Mononuclear cell (primary cell): ENCODE data around the gene EDAR. TPM values are rescaled to one million over a fixed set of nuclear protein-coding genes. Genes with fewer than 3 reads are reported as not detected.

Experiments
- H3K27me3 ChIP-seq: 2 replicates; pipeline ENCODE4 v1.6.0; 2011; ENCODE audit warnings: low read length, control low read depth; ENCODE audit not compliant: insufficient read depth
- H3K4me1 ChIP-seq: 2 replicates; pipeline ENCODE4 v1.5.1; 2011; ENCODE audit warnings: mild to moderate bottlenecking, low read length, control low read depth; ENCODE audit not compliant: insufficient read depth
- H3K4me3 ChIP-seq: 2 replicates; pipeline ENCODE4 v1.5.1; 2011; ENCODE audit warnings: mild to moderate bottlenecking, low read length, moderate library complexity
- H3K9me3 ChIP-seq: 2 replicates; pipeline ENCODE4 v1.5.1; 2011; ENCODE audit warnings: low read depth, mild to moderate bottlenecking, control low read depth, low read length
- total RNA-seq: library from RNA; depleted of rRNA; stranded (reverse); fragments of >200 nt; gene quantifications from one replicate; pipeline ENCODE4 v1.2.3, GENCODE V29; 2012

Gene EDAR
- total RNA-seq, 1 donor, result 2.5 TPM

- no peaks in the 10 kb centered on the region for H3K9me3 ChIP-seq
- H3K4me1 ChIP-seq, result no peaks in the 10 kb centered on the region
- no peaks in the 10 kb centered on the region for H3K27me3 ChIP-seq
- no peak overlapping the region for H3K4me3 ChIP-seq
Observed at GRCh38 chr2:108920686-108921085, 68.3 kb downstream of the EDAR start.

- Histone ChIP-seq H3K9me3 (no peaks in the 10 kb centered on the region), H3K4me1 (no peaks in the 10 kb centered on the region), H3K27me3 (no peaks in the 10 kb centered on the region), H3K4me3 (no peak overlapping the region)
Observed at GRCh38 chr2:108919571-108920373, 69.2 kb downstream of the EDAR start.

DNA sequence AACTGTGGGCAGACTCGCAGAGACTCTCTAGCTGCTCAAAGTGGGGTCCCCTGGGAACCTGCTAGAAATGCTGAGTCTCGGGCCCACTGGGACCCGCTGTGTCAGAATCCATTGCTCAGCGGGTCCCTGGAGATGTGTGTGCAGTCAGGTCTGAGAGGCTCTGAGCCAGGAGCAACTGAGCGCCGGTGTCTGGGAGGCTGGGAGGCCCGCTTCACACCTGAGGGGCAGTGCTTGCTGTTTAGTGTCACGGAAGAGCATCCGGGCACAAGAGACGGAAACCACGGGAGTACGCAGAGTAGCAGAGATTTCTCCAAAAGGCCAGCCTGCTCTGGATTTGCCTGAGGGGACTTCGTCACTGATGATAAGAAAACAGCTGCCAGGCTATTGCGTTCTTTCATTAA lies 70.1 kb downstream of the EDAR start:
- Histone ChIP-seq H3K27me3 (no peaks in the 10 kb centered on the region), H3K4me3 (no peak overlapping the region), H3K4me1 (no peaks in the 10 kb centered on the region), H3K9me3 (no peaks in the 10 kb centered on the region)

DNA sequence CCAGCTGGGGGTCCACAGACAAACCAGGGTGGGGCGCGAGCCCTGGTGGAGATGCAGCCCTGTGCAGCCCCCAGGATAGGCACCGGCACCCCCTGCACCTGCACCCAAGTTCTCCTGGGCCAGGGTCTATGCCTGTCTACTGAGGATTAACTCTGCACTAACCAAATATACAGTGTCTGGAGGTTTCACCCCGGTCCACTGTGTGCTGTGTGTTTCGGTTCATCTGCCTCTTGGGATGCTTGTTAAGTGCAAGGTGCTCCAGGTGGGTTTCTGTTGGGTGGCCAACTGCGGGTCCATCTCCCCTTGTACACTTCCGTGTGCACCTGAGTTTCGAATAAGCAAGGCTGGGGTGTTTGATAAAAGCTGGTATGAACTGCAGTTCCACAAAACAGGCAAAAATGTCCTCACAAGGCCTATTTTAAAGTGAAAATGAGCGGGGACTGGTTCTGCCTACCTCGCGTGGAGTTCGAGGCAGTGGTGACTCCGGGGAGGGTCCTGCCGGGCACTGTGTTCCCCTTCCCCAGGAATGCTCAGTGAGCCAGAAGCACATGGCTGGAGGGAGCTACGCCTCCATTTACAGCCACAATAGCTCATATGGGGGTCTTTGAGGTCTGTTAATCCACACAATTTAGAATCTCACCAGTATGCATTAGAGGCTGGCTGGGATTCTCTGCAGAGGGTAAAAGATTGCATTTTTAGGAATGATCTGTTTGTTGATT lies 70.7 kb downstream of the EDAR start:
- Histone ChIP-seq H3K27me3 (no peaks in the 10 kb centered on the region), H3K4me3 (no peak overlapping the region), H3K4me1 (no peaks in the 10 kb centered on the region), H3K9me3 (no peaks in the 10 kb centered on the region)

DNA sequence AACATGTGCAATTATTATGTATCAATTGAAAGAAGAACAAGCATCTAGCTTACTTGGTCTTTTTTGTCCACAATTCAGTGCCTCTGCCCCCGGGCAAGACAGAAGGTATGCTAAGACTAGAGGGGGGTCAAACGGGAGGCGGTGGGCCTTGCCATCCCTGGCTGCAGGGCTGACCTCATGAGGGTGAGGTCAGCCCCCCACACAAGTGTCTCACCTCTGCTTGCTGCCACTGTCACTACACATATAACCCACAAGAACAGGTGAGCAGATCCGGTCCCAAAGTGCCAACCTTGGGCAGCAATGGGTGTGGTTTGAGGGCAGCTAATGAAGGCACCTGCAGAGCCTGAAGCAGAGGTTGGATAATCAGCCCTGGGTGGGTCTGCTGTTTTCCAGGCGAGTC lies 71.5 kb downstream of the EDAR start:
- H3K9me3 ChIP-seq, result no peaks in the 10 kb centered on the region
- no peak overlapping the region for H3K4me3 ChIP-seq
- no peaks in the 10 kb centered on the region for H3K4me1 ChIP-seq
- no peaks in the 10 kb centered on the region for H3K27me3 ChIP-seq

DNA sequence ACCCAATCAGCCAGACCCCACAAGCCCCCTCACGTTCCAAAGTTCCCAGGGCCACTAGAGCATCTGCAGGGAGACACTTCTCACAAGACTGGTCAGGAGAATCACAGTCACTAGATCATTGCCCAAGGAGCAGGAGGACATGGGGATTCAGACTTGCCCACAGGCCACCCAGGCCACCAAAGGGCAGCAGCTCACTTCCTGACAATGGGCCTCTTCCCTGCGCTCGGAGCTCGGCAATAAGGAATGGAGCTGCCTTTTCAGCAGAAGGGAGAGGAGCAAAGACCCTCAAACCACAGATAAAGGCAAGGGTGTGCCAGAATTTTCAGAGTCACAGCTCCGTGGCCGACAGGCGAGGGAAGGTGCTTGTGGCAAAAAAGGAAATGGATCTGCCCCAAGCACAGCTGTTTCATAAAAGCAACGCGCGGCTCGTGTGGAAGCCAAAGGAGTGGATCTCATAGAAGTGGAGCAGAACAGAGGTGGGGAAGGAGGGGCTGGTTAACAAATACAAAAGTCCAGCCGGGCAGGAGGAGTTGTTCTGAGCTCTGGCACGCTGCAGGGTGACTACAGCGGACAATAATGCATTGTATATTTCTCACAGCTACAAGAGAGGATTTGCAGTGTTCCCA lies 72.1 kb downstream of the EDAR start:
- H3K4me3 ChIP-seq, result no peak overlapping the region
- no peaks in the 10 kb centered on the region for H3K4me1 ChIP-seq
- no peaks in the 10 kb centered on the region for H3K27me3 ChIP-seq
- H3K9me3 ChIP-seq, result no peaks in the 10 kb centered on the region

GRCh38 chr2:108916122-108916795 lies 72.8 kb downstream of the EDAR start:
- no peaks in the 10 kb centered on the region for H3K4me1 ChIP-seq
- no peaks in the 10 kb centered on the region for H3K9me3 ChIP-seq
- no peaks in the 10 kb centered on the region for H3K27me3 ChIP-seq
- no peak overlapping the region for H3K4me3 ChIP-seq

GRCh38 chr2:108912629-108912902 lies 76.5 kb downstream of the EDAR start:
- Histone ChIP-seq H3K4me3 (no peak overlapping the region), H3K4me1 (no peaks in the 10 kb centered on the region), H3K9me3 (no peaks in the 10 kb centered on the region), H3K27me3 (no peaks in the 10 kb centered on the region)

- H3K4me3 ChIP-seq, result no peak overlapping the region
- no peaks in the 10 kb centered on the region for H3K4me1 ChIP-seq
- no peaks in the 10 kb centered on the region for H3K27me3 ChIP-seq
- no peaks in the 10 kb centered on the region for H3K9me3 ChIP-seq
Observed at GRCh38 chr2:108911807-108912628, 77.0 kb downstream of the EDAR start.

- H3K9me3 ChIP-seq, result no peaks in the 10 kb centered on the region
- no peaks in the 10 kb centered on the region for H3K4me1 ChIP-seq
- no peaks in the 10 kb centered on the region for H3K27me3 ChIP-seq
- H3K4me3 ChIP-seq, result no peak overlapping the region
Observed at GRCh38 chr2:108911401-108911800, 77.6 kb downstream of the EDAR start.

DNA sequence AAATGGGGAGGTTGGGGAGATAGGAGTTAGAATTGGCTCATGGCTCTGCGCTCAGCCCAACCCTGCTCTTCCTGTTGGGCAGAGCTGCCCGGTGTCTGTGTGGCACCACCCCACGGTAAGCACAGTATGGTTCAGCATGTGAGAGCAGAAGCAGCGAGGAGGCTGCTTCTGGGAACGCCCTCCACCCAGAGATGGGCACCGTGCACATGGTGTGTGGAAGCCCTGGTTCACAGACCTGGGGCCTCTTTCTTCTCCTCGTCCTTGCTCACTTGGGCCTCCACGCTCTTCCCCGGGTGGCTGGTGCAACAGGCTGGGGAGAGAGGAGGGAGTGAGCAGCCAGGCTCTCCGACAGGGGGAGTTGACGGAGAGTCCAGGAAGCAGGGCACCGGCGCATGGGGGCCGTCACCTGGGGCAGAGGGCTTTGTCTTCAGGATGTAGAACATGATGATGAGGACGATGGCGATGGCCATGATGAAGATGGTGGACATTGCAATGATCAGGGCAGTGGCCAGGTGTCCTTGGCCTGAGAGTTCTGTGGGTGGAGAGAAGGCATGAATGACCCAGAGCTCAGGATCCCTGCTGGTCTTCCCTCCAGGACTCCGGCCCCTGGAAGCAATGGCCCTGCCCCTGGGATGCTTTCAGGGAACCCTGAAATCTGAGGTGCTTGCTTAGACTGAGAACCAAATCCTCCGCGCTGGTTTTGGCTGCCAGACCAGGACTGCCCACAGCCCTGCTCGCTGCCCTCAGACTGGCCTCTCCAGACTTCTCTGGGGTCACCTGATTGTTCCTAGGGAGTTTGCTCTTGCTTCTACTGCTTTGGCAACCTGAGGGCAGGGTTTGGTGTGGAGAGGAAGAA lies 78.3 kb downstream of the EDAR start:
- Histone ChIP-seq H3K4me3 (no peak overlapping the region), H3K4me1 (no peaks in the 10 kb centered on the region), H3K27me3 (no peaks in the 10 kb centered on the region)

GRCh38 chr2:108910011-108910431 lies 79.0 kb downstream of the EDAR start:
- no peak overlapping the region for H3K4me3 ChIP-seq
- no peaks in the 10 kb centered on the region for H3K4me1 ChIP-seq
- no peaks in the 10 kb centered on the region for H3K27me3 ChIP-seq
- no peaks in the 10 kb centered on the region for H3K9me3 ChIP-seq

More for the DNA sequence above, 78.3 kb downstream of the EDAR start:
- no peaks in the 10 kb centered on the region for H3K9me3 ChIP-seq

DNA sequence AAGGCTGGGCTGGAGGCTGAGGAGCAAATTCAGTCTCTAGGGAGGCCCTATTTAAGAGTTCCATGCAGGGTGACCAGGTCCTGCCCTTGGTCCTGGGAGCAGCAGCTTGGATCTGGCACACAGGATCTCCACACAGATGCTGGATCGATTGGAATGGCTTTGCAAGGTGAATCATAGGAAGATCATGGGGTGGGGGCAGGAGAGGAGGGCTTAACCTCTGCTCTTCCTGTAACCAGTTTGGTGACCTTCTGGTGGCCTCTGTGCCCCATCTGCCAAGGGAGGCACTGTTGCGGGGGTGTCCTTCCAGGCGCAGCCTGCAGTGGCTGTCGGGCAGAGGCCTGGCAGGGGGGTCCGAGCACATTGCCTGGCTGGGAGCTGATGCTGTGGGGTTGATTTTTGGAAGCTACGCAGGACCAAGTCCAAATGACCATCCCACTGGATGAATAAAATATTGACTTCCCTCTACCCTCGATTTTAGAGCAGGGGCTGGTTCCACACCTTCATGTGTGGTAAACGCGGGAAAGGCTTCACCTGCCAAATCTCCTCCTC lies 79.7 kb downstream of the EDAR start:
- H3K9me3 ChIP-seq, result no peaks in the 10 kb centered on the region
- no peaks in the 10 kb centered on the region for H3K27me3 ChIP-seq
- H3K4me3 ChIP-seq, result no peak overlapping the region
- H3K4me1 ChIP-seq, result no peaks in the 10 kb centered on the region

- H3K27me3 ChIP-seq, result no peaks in the 10 kb centered on the region
- H3K4me3 ChIP-seq, result no peak overlapping the region
- H3K9me3 ChIP-seq, result no peaks in the 10 kb centered on the region
- no peaks in the 10 kb centered on the region for H3K4me1 ChIP-seq
Observed at GRCh38 chr2:108908713-108909070, 80.3 kb downstream of the EDAR start.
